ENCODE measurements around the gene MVP. TPM values are rescaled to one million over a fixed set of nuclear protein-coding genes. Genes with fewer than 3 reads are reported as not detected.

MVP gene
- total and polyA plus RNA-seq, 7 donors: 62.3 to 368 (median 94.5) TPM

DNA sequence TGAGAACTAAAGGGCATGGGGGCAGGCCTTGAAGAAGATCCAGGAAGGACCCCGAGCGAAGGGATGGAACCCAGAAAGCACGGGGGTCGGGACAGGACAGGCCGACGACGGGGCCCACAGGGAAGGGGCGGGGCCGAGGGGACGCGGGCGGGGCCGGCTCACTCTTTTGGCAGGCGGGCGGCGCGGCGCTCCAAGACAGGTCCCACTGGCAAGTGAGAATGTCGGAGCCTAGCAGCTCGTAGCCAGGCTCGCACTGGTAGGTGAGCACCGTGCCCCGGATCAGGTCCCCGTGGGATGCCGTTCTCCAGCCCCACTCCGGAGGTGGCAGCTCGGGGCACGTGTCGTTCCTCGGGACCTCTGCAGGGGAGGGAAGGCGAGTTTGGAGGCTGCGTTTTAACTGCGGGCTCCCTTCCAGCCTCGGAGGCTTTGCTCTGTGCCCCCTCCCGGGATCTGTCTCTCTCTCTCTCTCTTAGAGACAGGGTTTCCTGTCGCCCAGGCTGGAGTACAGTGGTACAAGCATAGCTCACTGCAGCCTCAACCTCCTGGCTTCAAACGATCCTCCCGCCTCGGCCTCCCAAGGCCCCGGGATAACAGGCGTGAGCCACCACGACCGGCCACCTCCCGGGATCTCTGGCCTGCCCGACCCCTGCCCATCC is 56.5 kb downstream of the MVP start:
- DNase-seq: no peak
- Histone ChIP-seq H3K27ac (no peak overlapping the region), H3K9me3 (peaks cover 0 to 3% (median 0%) of the 10 kb centered on the region in 4 donors), H3K27me3 (peaks cover 19 to 55% (median 41%) of the 10 kb centered on the region in 3 donors), H3K4me1 (peaks cover 0 to 16% (median 9%) of the 10 kb centered on the region in 4 donors), H3K36me3 (no peaks in the 10 kb centered on the region), H3K4me3 (peak overlapping the region in 2 of 4 donors; percentile 15 to 19)
- TF ChIP-seq EP300 (IDR thresholded peaks at IDR 0.05) (no peak), POLR2AphosphoS5 (IDR thresholded peaks at IDR 0.05) (no peak), POLR2A (IDR thresholded peaks at IDR 0.05) (no peak)
- TF ChIP-seq, protein P1, sequence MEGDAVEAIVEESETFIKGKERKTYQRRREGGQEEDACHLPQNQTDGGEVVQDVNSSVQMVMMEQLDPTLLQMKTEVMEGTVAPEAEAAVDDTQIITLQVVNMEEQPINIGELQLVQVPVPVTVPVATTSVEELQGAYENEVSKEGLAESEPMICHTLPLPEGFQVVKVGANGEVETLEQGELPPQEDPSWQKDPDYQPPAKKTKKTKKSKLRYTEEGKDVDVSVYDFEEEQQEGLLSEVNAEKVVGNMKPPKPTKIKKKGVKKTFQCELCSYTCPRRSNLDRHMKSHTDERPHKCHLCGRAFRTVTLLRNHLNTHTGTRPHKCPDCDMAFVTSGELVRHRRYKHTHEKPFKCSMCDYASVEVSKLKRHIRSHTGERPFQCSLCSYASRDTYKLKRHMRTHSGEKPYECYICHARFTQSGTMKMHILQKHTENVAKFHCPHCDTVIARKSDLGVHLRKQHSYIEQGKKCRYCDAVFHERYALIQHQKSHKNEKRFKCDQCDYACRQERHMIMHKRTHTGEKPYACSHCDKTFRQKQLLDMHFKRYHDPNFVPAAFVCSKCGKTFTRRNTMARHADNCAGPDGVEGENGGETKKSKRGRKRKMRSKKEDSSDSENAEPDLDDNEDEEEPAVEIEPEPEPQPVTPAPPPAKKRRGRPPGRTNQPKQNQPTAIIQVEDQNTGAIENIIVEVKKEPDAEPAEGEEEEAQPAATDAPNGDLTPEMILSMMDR (IDR thresholded peaks at IDR 0.05): no peak
- 8 to 31% methylated on average over 45 of the region's 45 CpGs for WGBS, 2 donors
- intact Hi-C loops (cut with DNase I): no loop called here

DNA sequence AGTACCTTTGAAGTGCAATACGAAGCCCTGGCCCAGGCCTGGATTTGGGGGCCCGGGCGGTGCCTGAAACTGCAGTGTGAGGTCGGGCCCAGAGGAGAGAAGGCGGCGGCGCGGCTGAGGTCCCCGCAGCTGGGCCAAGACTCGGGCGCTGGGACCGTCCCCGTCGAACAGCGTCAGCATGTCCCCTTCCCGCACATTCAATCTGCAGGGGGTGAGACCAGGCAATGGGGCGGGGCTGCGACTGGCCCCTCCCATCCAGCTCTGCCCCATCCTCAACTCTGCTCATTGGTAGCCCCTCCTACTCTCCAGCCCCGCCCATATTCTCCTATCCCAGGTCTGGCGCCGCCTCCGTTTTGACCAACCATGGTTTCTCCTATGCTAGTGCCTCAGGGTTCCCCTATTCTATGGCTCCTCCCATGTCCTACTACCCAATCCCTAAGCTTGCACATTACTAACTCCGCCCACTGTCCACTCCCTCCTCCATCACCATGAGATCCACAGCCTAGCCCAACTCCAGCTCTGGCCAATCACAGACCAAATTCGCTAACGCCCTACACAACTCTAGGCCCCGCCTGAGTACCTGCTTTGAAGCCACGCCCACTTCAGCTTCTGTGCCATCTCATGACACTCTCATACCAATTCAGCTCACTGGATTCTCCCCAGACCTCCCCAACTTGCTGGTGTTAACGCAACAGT is 57.2 kb downstream of the MVP start:
- intact Hi-C loops (cut with DNase I): no loop called here
- Histone ChIP-seq H3K27me3 (peaks cover 19 to 55% (median 41%) of the 10 kb centered on the region in 3 donors), H3K27ac (no peak overlapping the region), H3K4me1 (peaks cover 0 to 16% (median 9%) of the 10 kb centered on the region in 4 donors), H3K9me3 (peaks cover 0 to 3% (median 0%) of the 10 kb centered on the region in 4 donors), H3K36me3 (no peaks in the 10 kb centered on the region), H3K4me3 (no peak overlapping the region)
- 21 to 62% methylated on average over 28 of the region's 28 CpGs for WGBS, 2 donors
- no peak for DNase-seq
- TF ChIP-seq, protein P1 (IDR thresholded peaks at IDR 0.05): no peak
- no peak for TF ChIP-seq EP300 (IDR thresholded peaks at IDR 0.05)
- TF ChIP-seq POLR2A (IDR thresholded peaks at IDR 0.05): no peak
- TF ChIP-seq POLR2AphosphoS5 (IDR thresholded peaks at IDR 0.05): no peak

DNA sequence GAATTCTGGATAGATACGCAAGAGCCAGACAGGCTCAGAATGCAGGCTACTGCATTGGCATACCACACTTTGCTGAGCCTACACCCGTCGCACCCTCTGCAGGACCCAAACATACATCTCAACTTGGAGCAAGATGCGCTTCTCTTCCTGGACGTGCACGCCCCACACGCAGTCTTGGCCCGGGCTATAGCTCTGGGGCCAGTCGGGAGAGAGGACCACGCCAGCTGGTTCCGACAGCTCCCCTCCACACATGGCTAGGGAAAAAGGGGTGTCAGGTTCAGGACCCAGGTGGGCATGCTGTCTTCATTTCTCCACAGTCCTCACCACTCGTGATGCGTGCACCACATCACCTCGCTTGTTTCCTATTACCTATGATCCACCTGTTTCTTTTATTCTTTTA is 57.9 kb downstream of the MVP start:
- 94 to 96% methylated on average over 14 of the region's 14 CpGs for WGBS, 2 donors
- intact Hi-C loops (cut with DNase I): no loop called here

DNA sequence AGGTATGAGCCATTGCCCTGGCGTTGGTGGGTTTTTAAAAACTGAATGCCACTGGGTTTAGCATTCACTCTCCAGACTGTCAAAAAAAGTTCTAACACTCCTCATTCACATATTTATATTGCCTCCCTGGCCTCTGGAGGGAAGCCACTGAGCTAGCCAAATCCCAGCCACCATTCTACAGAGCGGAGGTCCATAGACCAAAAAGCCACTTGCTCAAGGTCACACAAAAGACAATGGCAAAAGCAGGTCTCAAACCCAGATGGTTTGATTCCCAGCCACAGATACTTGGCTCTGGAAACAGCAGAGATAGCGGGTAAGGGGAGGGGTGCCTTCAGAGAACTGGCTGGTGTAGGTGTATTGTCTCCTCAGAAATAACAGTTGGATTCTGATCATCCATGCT is 60.8 kb downstream of the MVP start:
- Histone ChIP-seq H3K4me1 (peaks cover 0 to 16% (median 9%) of the 10 kb centered on the region in 4 donors), H3K27ac (no peak overlapping the region), H3K9me3 (peaks cover 0 to 3% (median 0%) of the 10 kb centered on the region in 4 donors), H3K4me3 (no peak overlapping the region), H3K27me3 (peaks cover 16 to 40% (median 37%) of the 10 kb centered on the region in 3 donors), H3K36me3 (no peaks in the 10 kb centered on the region)
- DNase-seq: no peak
- intact Hi-C loops (cut with DNase I): no loop called here
- 93 to 97% methylated on average over 3 of the region's 3 CpGs for WGBS, 2 donors
- TF ChIP-seq POLR2AphosphoS5 (IDR thresholded peaks at IDR 0.05) (no peak), EP300 (IDR thresholded peaks at IDR 0.05) (no peak), POLR2A (IDR thresholded peaks at IDR 0.05) (no peak)
- TF ChIP-seq, protein P1 (IDR thresholded peaks at IDR 0.05): no peak

More for the DNA sequence above, 57.9 kb downstream of the MVP start:
- TF ChIP-seq, protein P1 (IDR thresholded peaks at IDR 0.05): no peak
- TF ChIP-seq POLR2AphosphoS5 (IDR thresholded peaks at IDR 0.05) (no peak), POLR2A (IDR thresholded peaks at IDR 0.05) (no peak), EP300 (IDR thresholded peaks at IDR 0.05) (no peak)
- Histone ChIP-seq H3K4me3 (no peak overlapping the region), H3K27ac (no peak overlapping the region), H3K4me1 (peaks cover 0 to 16% (median 9%) of the 10 kb centered on the region in 4 donors), H3K36me3 (no peaks in the 10 kb centered on the region), H3K9me3 (peaks cover 0 to 3% (median 0%) of the 10 kb centered on the region in 4 donors), H3K27me3 (peaks cover 19 to 55% (median 41%) of the 10 kb centered on the region in 3 donors)
- DNase-seq: no peak

All from sigmoid colon (tissue), 7 donors.